ENCODE results near the gene TNRC6A. TPM values are rescaled to one million over a fixed set of nuclear protein-coding genes. Genes with fewer than 3 reads are reported as not detected.

The TNRC6A gene
- total RNA-seq, 4 donors from 2014 or later: 26.3 to 120 (median 49.2) TPM

DNA sequence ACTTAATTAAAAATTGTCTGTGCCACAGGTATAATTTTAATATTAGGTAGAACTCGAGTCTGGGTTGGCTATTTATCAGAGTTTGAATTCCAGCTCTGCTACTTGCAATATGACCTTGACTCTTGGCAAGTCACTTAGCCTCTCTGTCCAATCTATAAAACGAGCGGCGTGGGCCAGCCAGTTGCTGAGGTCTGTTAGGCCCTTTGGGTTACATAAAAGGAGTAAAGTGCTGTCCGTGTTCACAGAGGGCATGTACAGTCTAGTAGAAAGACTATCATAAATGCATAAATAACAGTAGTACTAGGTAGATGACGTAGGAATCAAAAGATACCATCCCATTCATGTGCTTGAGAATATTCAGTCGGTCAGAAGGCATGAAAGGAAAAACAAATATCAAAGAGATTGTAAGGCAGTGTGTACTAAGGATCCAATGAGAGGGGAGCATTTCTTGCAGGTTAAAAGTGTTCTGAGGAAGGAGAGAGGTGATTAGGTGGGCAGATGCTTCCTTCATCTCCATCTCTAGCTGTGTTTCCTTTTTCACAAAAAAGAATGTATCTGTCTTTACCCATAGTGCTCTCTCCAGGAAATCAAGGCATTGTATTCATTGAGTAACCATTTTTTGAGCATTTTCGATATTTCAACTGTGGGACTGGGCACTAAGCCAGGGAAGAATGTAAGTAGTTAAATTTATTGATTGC is 2.4 kb downstream of the TNRC6A start:
- H3K36me3 ChIP-seq: peaks cover 4% of the 10 kb centered on the region

DNA sequence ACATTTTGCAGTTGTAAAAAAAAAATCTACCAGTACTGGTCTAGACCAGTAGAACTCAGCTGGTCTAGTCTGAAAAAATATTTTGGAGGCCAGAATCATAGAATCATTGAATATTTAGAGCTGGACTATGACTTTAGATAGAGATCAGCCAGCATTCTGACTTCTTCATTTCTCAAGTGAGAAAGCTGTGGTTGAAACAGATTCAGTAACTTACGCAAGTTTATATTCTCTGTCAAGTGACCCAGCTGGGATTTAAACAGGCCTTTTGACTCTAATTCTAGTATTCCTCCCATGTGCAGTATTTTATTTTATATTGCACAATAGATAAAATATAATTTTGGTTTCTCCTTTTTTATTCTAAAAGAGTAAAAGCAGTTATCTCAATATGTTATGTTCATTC is 4.9 kb downstream of the TNRC6A start:
- Histone ChIP-seq H3K36me3 (peaks cover 4% of the 10 kb centered on the region), H3K4me3 (no peak overlapping the region), H3K4me1 (peaks cover 53% of the 10 kb centered on the region), H3K9me3 (no peaks in the 10 kb centered on the region), H3K27me3 (no peaks in the 10 kb centered on the region), H3K27ac (no peak overlapping the region)
- TF ChIP-seq, protein P1, sequence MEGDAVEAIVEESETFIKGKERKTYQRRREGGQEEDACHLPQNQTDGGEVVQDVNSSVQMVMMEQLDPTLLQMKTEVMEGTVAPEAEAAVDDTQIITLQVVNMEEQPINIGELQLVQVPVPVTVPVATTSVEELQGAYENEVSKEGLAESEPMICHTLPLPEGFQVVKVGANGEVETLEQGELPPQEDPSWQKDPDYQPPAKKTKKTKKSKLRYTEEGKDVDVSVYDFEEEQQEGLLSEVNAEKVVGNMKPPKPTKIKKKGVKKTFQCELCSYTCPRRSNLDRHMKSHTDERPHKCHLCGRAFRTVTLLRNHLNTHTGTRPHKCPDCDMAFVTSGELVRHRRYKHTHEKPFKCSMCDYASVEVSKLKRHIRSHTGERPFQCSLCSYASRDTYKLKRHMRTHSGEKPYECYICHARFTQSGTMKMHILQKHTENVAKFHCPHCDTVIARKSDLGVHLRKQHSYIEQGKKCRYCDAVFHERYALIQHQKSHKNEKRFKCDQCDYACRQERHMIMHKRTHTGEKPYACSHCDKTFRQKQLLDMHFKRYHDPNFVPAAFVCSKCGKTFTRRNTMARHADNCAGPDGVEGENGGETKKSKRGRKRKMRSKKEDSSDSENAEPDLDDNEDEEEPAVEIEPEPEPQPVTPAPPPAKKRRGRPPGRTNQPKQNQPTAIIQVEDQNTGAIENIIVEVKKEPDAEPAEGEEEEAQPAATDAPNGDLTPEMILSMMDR (IDR thresholded peaks at IDR 0.05): no peak
- no peak for TF ChIP-seq POLR2A (IDR thresholded peaks at IDR 0.05)
- no peak for TF ChIP-seq EP300 (IDR thresholded peaks at IDR 0.05)
- TF ChIP-seq POLR2AphosphoS5 (IDR thresholded peaks at IDR 0.05): no peak
- 74% methylated on average over 1 of the region's 1 CpG for WGBS
- no peak for DNase-seq (ENCODE audit: low spot score in 2 of 2)

More for the DNA sequence above, 2.4 kb downstream of the TNRC6A start:
- DNase-seq (ENCODE audit: low spot score in 2 of 2): no peak
- 27% methylated on average over 8 of the region's 8 CpGs for WGBS
- Histone ChIP-seq H3K4me3 (peak overlapping the region; percentile 80), H3K27me3 (no peaks in the 10 kb centered on the region), H3K4me1 (peaks cover 37% of the 10 kb centered on the region), H3K27ac (no peak overlapping the region), H3K9me3 (no peaks in the 10 kb centered on the region)
- TF ChIP-seq EP300 (IDR thresholded peaks at IDR 0.05) (no peak), POLR2A (IDR thresholded peaks at IDR 0.05) (no peak), POLR2AphosphoS5 (IDR thresholded peaks at IDR 0.05) (no peak)
- TF ChIP-seq, protein P1 (IDR thresholded peaks at IDR 0.05): no peak

DNA sequence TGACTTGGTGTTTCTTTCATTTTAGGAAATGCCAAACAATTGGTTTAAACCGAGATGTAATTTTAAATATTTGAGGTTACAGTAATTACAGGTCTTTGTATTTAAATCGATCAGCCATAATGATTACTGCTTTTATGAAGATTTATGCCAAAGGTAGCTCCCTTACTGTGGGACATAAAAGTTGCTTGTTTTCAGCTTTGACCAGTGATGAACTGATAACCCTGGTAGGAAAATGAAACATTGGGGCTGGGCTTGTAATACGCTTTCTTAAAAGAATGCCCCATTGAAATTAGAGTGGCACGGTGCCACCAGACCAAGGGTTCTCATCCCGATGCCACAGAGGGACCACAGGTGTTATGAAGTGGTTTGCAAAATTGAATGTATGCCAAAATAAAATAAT is 7.3 kb downstream of the TNRC6A start:
- TF ChIP-seq POLR2AphosphoS5 (IDR thresholded peaks at IDR 0.05) (no peak), EP300 (IDR thresholded peaks at IDR 0.05) (no peak), POLR2A (IDR thresholded peaks at IDR 0.05) (no peak)
- TF ChIP-seq, protein P1 (IDR thresholded peaks at IDR 0.05): no peak
- peaks cover 49% of the 10 kb centered on the region for H3K4me1 ChIP-seq
- no peak overlapping the region for H3K27ac ChIP-seq
- no peaks in the 10 kb centered on the region for H3K27me3 ChIP-seq
- no peak overlapping the region for H3K4me3 ChIP-seq
- H3K9me3 ChIP-seq: no peaks in the 10 kb centered on the region
- 50% methylated on average over 5 of the region's 5 CpGs for WGBS
- DNase-seq (ENCODE audit: low spot score in 2 of 2): no peak
- peaks cover 4% of the 10 kb centered on the region for H3K36me3 ChIP-seq

DNA sequence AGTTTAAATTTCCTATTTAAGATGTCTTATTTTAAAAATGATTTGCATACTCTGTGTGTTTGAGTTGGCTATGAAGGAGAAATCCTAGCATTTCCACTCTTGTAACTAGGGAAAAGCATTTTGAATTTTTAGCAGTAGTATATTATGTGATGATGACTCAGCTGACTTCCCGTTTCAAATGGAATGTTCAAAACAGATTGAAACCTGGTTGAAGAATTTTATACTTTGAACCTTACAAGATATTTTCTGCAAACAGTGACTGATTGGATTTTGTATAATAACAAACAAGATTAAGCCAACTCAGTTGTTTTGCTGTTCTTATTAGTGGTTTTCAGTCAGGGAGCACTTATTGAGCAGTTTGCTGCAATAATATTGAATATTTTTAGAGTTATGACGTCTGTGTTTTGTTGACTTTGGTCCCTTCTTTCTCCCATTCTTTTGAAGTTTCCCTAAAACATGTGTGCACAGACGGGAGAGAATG is 8.0 kb downstream of the TNRC6A start:
- Histone ChIP-seq H3K27me3 (no peaks in the 10 kb centered on the region), H3K36me3 (peaks cover 4% of the 10 kb centered on the region), H3K4me1 (peaks cover 48% of the 10 kb centered on the region), H3K27ac (peak overlapping the region; percentile 9), H3K4me3 (no peak overlapping the region), H3K9me3 (no peaks in the 10 kb centered on the region)
- TF ChIP-seq EP300 (IDR thresholded peaks at IDR 0.05): no peak
- TF ChIP-seq, protein P1 (IDR thresholded peaks at IDR 0.05): no peak
- TF ChIP-seq POLR2A (IDR thresholded peaks at IDR 0.05): no peak
- no peak for TF ChIP-seq POLR2AphosphoS5 (IDR thresholded peaks at IDR 0.05)
- WGBS: 15% methylated on average over 3 of the region's 3 CpGs
- DNase-seq (ENCODE audit: low spot score in 2 of 2): no peak

DNA sequence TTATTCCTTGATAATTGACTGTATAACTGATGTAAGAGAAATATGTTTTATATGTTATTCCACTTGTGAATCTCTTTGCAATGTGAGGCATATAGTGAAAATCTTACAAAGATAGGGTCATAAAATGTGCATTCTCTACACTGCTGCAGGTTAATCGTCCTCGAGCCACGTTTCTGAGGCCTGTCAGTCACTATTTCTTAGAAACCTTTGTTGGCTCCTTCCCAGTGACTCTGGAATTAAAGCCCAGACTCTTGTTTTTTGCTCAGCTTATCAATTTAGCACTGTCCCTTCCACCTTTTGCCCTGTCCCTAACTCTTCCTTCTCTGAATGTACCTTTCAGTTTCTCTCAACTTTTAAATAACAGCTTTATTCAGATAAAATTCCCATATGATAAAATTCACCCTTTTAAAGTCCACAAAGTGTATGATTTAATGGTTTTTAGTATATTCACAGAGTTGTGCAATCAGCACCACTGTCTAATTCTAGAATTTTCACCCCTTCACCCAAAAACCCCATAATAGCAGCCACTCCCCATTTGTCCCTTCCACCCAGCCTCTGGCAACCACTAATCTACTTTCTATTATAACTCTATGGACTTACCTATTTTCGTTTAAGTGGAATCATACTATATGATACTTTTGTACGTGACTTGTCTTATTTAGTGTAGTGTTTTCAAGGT is 8.6 kb downstream of the TNRC6A start:
- H3K36me3 ChIP-seq: peaks cover 4% of the 10 kb centered on the region
- 60% methylated on average over 5 of the region's 5 CpGs for WGBS
- peaks cover 48% of the 10 kb centered on the region for H3K4me1 ChIP-seq
- H3K27ac ChIP-seq: peak overlapping the region; percentile 9
- TF ChIP-seq POLR2A (IDR thresholded peaks at IDR 0.05) (no peak), POLR2AphosphoS5 (IDR thresholded peaks at IDR 0.05) (no peak)
- DNase-seq (ENCODE audit: low spot score in 2 of 2): no peak
- no peaks in the 10 kb centered on the region for H3K27me3 ChIP-seq
- H3K9me3 ChIP-seq: no peaks in the 10 kb centered on the region
- no peak overlapping the region for H3K4me3 ChIP-seq
